HCEC 1CT (cell line): ENCODE data around the gene TET3.
"Not testable (repeated sequence)": the region's sequence is repeated elsewhere in the genome, so short reads cannot be mapped to it uniquely, and the experiment has no call there.

ENCODE experiments used
- DNase-seq: peaks from one replicate; pipeline ENCODE4 v3.0.0-alpha.2; 2017

TET3 gene

DNA sequence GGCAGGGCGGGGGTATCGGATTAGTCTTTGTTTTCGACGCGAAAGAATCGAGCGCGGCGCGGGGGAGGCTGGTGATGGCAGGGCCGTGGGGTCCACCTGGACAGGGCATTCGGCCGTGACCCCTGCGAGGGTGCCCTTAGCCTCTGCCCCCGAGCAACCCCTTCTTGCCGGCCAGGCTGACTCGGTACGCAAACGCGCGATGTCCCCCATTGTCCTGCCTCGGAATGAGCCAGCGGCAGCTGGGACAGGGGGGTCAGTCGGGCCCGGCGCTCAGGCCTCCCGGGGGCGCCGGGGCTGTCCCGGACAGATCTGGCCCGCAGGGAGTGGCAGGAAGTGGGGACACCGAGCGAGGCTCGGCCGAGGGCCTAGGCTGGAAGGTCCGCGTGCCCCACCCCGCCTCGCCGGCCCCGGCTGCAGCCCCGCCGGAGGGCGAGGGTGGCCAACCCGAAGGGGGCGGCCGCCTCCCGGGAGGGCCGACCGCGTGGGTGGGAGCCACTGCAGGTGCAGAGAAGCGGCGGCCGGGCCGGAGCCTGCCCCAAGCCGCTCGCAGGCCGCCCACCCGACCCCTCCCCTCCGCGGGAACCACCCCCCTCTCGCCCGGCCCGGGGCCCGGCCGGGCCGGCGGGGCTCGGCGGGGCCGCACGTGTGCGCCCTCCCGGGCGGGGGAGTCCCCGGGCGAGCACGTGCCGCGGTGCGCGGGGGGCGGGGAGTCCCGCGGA, at the start of gene TET3:
Gene TET3, plus strand, starts transcription at position 708 of the 719 bp plus-strand sequence. CDS start 1,494 bp downstream, outside the sequence.
- DNase-seq = no peak

DNA sequence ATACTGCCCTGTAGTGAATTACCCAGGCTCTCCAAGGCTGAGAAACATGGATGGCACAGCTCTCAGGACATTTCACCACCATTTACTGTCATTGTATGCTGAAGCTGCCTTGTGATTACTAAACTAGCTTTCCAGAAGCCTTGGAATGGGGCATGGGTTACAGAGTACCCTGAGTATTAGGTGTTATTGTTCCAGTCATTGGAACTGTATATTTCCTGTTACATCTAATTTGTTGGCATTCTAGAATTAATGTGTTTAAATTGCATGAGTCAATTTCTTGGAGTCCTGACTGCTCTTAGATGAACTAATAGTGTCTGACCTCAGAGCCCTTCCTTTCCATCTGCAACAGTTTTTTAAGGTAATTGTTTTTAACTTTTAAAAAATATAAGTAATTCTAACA, 49.1 kb upstream of the TET3 start:
- DNase-seq = peak; percentile 25

DNA sequence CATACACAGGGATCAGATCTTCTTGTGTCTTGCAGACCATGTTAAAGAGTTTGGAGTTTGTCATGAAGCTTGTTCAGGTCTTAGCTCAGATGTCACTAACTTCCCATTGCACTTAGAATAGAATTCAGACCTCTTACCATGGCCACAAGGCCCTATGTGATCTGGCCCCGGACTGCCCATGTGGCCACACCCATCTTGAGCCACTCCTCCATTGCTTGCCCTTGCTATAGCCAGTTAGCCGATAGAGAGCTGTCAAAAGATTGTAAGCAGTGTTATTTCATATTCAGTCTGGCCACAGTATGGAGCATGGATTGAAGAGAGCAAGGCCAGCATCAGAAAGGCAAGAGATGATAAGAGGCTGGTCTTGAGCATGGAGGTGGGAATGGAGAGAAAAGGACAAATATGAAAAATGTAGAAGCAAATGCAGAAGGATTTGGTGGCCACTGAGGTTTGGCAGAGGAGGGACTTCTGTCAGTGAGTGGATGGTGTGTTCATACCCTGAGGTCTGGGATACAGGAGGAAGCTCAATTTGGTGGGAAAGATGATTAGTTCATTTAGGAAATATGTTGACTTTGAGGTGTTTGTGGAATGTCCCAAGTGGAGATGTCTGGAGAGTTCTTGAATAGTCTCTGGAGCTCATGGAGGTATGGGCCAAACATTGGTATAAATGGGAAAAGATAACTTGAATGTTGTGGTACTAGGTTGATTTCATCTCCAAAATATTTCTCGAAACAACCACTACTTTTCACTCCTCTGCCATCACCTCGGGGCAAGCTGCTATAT, 47.4 kb upstream of the TET3 start:
- DNase-seq = no peak

DNA sequence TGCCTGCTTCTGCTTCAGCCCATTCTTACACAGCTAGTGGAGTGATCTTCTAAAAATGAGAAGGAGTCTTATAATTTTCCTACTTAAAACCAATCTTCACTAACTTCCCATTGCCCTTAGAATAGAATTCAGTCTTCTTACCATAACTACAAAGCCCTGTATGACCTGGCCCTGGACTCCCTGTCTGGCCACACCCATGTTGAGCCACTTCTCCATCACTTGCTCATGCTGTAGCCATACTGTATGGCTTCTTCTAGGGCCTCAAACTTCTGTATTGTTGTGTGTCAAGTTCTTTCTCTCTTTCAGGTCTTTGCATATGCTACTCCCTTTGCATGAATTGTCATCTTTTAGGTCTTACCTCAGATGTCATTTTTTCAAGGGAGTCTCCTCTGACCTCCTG, 46.8 kb upstream of the TET3 start:
- DNase-seq = no peak

DNA sequence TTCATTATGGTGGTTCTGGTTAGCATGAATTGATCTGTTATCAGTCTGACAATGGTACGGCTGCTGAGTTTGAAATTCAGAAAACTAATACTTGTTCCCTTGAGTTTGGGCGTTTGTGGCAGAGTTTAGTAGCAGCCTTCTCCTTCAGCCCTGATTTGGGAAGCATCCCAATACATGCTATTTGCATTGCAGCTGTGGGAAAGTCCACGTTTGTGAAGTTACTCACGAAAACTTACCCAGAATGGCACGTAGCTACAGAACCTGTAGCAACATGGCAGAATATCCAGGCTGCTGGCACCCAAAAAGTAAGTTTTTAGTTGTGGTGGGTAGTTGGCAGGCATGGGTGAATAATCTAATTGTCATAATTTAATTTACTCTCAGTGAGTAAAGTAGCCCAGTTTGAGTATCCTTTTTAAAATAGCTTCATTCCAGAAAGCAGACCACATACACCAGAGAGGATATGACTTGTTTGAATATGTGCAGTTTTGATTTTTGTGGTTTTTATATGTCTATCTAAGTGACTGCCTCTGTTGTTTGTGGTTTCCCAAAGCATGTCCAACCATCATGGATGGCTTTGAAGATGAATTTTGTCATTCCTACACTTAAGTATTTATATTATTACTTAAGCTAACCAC, 45.9 kb upstream of the TET3 start:
- DNase-seq = peak; percentile 84

DNA sequence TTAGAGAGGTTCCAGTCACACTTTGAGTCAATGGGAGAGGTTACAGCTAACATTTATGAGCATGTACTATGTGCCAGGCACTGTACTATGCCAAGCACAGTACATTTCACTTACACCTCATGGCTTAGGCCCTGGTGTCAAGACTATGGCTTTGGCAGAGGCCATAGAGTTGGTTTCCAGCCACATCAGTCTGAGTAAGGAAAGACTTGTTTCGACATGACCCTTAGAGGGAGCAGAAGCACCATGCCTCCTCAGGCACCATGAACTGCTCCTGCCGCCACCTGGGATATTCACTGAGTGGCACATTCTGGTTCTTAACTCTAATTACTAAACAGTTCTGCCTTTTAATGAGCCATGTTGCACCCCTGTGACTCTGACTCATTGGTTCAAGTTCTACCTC, 45.3 kb upstream of the TET3 start:
- peak; percentile 55 for DNase-seq

DNA sequence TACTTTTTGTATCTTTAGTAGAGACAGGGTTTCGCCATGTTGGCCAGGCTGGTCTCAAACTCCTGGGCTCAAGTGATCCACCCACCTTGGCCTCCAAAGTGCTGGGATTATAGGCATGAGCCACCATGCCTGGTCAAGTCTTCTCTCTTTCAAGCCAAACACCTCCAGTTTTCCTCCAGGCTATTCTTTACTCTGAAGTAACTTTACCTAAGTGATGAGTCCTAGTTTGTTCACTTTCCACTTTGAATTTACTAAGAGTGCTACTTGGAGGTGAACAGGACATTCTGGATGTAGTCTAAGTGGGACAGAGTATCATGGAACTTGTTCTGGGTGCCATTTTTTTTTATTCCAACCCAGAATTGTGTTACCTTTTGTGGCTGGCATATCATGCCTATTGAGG, 44.6 kb upstream of the TET3 start:
- DNase-seq = not testable (repeated sequence)

DNA sequence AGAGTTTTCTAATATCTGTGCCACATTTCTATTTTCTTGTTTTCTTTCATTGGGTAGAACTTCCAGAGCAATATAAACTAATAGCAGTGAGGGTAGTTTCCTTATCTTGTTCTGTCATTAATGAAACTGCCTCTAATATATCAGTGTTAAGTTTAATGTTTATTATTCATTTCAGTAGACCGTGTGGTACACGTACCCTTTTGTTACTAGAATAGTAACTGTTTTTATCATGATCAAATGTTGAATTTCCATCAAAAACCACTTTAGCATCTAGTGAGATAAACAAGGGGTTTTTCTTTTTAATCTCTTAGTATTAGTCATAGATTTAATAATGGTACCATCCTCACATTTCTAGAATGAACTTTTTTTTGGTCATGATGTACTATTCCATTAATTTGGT, 42.0 kb upstream of the TET3 start:
- DNase-seq = no peak

DNA sequence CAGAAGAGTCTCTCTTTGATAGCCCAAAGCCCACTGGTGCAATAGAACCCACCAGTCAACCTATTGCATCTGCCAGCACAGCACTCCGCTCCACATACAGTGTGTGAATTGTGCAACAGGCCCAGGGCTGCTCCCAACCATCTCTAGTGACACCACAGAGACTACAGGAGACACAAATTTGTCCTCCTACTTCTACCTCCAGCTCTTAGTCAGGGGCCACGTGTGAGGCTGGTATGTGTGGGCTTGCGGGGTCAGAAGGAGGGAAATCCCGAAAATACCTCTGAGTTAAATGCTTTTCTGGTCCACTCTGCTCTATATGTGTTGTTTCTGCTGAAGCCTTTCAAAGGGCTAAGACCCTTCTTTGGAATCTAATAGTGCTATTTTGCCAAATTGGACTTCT, 40.0 kb upstream of the TET3 start:
- DNase-seq = no peak

DNA sequence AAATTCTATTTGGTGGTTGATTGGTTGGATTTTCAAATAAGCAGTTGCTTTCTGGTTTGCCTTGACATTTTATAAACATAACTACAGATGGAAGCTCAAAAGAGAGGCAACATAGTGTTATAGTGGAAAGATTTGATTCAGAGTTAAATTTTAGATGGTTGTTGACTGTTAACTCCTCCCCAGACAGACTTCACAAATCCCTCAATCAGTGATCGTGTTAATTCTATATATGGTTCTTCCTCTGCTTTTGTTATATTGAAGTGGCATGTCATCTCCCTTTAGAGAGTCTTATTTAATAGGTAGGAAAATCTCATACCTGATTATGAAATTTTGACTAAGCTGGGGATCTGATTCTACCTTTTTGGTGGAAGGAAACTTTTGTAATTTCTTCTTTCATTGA, 38.5 kb upstream of the TET3 start:
- no peak for DNase-seq

DNA sequence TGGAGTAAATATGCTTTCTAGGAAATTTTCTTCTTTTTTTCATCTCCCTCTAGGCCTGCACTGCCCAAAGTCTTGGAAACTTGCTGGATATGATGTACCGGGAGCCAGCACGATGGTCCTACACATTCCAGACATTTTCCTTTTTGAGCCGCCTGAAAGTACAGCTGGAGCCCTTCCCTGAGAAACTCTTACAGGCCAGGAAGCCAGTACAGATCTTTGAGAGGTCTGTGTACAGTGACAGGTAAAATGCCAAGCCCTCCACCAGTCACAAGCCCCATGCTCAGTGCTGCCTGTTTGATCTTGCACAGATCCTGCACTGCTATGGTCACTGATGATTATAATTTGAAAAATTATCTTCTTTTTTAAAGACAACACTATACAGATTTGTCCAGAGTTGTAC, 38.0 kb upstream of the TET3 start:
- DNase-seq = no peak

DNA sequence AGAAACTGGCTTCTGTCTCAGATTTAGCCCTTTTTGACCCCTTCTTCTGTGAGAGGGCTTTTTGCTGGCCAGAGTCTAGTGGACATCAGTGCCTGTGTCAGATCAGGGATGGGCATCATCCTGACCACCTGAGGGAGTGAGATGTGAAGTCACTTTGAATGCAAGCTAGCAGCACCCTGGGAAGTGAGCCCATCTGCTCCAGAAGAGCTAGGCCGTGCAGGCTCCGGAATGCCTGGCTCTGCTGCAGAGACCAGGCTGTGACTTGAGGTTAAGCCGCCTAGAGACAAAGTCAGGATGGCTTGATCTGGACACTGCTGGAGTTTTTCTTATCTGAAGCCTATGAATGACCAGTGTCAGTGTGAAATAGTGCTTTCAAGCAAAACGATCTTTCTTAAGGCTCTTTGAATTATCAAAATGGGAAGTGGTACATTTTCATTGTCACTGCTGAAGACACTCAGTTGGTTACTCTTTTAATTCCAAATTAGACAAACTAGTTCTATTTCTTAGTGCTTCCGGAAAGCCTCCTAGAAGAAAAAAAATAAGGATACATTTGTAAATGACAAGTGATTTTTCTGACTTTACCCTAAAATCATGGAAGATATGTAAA, 37.2 kb upstream of the TET3 start:
- DNase-seq = no peak

DNA sequence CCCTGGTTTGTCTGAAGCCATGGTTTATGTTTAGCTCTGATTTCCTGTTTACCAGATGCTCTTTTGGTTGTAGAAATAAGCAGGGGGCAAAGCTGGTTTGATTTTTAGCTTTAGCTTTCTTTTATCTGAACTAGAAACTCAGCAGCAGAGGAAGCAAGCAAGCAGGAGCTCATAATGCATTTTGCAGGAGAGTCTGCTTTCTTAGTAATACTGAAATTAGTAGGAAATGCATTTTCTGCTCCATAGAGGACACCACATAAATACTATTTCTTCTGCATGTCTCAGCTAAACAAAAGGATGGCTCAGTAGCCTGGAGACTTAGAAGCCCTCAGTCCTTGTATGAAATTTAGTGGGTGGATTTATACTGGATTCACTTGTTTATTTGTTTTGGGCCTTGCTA, 34.9 kb upstream of the TET3 start:
- DNase-seq = no peak

DNA sequence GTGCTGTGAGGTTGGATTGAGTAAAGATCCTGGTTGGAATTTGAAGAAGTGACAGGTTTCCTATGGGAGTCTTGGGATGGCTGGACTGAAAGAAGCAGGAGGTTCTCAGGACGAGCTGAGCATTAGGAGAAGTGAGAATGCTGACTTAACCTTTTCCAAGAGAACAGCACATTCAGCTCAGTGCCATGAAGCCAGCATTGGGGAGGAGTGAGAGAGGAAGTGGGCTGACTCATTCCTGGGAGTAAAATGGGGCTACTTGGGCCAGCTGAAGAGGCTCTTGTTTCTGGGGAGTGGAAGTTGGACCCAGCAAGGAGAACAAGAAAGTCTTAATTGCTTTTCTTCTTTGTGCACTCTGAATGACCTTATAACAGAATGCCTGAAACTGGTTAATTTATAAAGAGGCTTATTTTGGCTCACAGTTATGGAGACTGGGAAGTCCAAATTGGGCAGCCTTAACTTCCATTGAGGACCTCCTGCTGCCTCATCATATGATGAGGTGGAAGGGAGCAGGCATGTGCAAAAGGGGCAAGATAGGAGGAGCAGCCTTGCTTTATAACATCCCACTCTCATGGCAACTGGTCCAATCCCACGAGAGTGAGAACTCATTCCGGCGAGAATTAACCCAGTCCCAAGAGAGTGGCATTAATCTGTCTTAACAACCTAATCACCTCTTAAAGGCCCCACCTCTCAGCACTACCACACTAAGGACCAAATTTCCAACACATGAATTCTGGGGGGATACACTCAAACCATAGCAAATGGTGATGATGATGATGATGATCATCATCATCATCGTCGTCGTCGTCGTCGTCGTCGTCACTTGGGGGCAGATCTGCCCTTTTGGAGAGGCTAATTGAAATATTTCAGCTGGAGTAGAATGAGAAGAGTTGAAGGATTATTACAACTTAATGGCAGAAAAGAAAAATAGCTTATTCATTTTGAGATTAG, 31.9 kb upstream of the TET3 start:
- peak; percentile 73 for DNase-seq

DNA sequence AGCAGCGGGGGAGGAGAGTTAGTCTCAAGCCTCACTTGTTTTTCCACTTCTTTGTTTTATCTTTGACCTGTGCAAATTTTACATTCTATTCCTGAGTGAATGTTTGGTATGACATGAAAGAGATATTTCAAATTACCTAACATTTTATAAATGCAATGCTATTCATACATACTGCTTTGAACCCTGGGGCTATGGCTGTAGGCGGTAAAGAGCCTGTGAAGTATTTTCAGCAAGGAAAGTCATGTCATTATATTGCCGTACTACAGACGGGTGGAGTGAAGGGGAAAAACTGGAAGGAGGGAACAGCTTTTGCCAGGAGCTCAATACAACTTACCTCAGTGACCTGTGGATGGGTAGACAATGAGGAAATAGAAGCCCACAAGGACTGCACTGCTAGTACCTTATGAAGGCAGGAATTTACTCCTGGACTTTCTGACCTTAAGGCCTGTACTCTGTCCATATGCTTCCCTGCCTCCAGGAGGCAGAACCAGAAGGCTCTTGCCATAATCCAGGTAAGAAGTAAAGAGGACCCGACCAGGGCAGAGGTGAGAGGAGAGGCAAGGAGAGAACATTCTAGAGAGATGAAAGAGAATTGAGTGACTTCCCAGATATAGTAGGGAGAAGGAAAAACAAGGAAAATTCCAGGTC, 28.4 kb upstream of the TET3 start:
- no peak for DNase-seq

DNA sequence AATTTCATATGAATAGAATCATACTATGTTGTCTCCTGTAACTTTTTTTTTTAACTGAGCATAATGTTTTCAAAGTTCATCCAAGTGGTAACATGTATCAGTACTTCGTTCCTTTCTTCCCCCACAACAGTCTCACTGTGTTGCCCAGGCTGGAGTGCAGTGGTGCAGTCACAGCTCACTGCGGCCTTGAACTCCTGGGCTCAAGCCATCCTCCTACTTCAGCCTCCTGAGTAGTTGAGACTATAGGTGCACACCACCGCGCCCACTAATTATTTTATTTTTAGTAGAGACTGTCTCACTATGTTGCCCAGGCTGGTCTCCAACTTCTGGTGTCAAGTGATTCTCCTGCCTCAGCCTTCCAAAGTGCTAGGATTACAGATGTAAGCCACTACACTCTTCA, 23.4 kb upstream of the TET3 start:
- no peak for DNase-seq

DNA sequence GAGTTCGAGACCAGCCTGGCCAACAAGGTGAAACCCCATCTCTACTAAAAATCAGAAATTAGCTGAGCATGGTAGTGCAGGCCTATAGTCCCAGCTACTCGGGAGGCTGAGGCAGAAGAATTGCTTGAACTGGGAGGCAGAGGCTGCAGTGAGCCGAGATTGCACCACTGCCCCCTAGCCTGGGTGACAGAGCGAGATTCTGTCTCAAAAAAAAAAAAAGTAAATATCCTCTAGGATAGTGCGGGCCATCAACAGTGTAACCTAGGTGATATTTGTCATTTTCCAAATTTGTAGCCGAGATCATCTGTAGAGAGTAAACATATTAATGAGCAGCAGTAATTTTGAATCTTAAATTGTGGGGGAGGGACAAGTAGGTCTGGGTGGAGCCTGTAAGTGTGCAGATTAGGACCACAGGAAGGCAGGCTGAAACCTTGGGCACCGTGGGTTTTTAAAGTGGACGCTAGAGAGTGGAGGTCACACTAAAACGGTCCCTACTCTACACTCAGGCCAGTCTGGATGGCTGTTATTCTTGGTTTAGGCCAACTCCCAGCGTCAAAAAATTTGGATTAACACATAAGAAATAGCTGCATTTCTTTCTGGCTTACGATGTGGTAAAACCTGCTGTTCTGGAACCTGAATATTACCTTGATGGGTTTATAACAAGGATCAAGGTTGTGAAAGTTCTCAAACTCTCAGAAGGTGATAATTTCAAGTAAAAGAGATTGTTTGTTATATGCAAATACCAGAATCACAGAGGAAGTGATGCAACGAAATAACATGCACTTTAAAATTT, 22.7 kb upstream of the TET3 start:
- DNase-seq = no peak

DNA sequence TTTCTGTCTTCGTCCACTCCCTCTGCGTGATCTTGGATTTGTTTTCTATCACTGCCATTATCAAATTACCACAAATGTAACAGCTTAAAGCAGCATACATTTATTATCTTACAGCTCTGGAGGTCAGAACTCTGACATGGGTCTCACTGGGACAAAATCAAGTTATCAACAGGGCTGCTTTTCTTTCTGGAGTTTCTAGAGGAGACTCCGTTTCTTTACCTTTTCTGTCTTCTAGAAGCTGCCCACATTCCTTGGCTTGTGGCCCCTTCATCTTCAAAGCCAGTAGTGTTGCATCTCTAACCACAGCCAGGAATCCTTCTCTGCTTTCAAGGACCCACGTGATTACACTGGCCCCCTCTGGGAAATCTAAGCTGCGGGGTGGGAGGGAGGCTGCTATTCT, 21.9 kb upstream of the TET3 start:
- DNase-seq = no peak

DNA sequence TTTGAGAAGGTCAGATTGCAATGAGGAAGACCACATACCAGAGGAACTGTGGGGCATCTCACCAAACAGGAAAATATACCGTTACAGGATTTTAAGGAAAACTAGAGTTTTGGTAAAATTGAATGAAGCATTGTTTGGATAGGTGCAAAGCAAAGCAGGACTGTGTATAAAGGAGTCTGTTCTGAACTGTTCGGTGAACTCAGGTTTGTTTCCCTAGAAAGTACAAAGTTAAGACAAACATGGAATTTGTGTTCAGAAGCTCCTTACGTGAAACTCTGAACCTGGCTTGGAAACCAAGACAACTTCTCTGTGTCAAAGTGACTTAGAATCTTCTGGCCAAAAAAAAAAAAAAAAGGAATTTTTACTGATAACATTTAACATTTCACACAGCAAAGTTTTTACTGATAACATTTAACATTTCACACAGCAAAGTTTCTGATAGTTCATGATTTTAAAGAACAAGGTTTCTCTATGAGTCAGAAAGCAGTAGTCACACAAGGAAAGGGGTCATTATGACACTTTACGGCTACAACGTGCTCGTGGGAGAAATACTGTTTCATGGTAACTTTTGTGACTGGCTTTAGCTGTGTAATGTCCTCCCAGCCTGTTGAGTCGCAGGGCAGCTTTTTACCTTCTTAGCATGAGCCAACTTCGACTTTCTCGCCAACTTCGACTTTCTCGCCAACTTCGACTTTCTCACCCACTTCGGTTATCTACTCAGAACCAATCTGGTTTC, 21.2 kb upstream of the TET3 start:
- DNase-seq = no peak

DNA sequence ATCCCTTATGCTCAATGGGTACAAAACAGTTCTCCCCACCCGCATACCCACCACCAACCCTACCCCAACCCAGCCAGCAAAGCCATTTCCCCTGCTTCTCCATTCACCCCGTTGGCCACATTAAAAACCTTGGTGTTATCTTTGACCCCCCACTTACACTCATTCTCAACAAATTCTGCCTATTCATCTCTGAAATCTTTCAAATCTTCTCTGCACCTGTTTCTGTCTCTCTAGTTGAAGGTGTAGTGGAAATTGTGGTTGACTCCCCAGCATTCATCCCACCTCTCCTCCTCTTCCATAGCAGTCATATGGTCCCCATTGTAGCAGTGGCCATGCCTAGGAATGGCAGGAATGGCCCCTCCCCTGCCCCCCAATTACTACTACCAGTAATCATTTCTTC, 20.5 kb upstream of the TET3 start:
- DNase-seq = no peak
